Transverse colon (tissue), 4 donors: Measurements from ENCODE around the gene MAP3K14.

Experiments used
- CTCF ChIP-seq, 5 experiments: fragments of 200-600 bp in 3 of 5; fragments of 450-650 bp in 2 of 5; sonication (generic) in 3 of 5; IDR thresholded peaks; 1 replicate in 2 of 5; 2 replicates in 3 of 5; pipeline ENCODE4 v1.5.1; 2016 to 2017; ENCODE audit warnings: antibody characterized with exemption in 5 of 5, inconsistent platforms in 3 of 5, mild to moderate bottlenecking in 2 of 5, moderate library complexity in 1 of 5
- EP300 ChIP-seq: sonication (generic); formaldehyde crosslinking; IDR thresholded peaks from one replicate; pipeline ENCODE4 v1.6.1; 2017; ENCODE audit warnings: antibody characterized with exemption, low read depth
- POLR2A ChIP-seq: fragments of 450-650 bp; IDR thresholded peaks from one replicate; pipeline ENCODE4 v1.6.1; 2016; ENCODE audit warnings: antibody characterized with exemption, mild to moderate bottlenecking, moderate library complexity
- POLR2AphosphoS5 ChIP-seq, 3 donors: sonication (generic); formaldehyde crosslinking; IDR thresholded peaks; one replicate each; pipeline ENCODE4 v1.6.1; 2016; ENCODE audit warnings: antibody characterized with exemption in 3 of 3

- no peak for TF ChIP-seq CTCF (IDR thresholded peaks at IDR 0.05)
- no peak for TF ChIP-seq EP300
- TF ChIP-seq POLR2AphosphoS5 (IDR thresholded peaks at IDR 0.05), result no peak
- no peak for TF ChIP-seq POLR2A
Measured at GRCh38 chr17:45236282-45236606, 80.6 kb downstream of the MAP3K14 start.
